Mucosa of descending colon (tissue), 3 donors: ENCODE measurements around the gene NUDT16L1. TPM values are rescaled to one million over a fixed set of nuclear protein-coding genes. Genes with fewer than 3 reads are reported as not detected.

Source experiments
- ATAC-seq: fragments of 200-7000 bp; cut with Tn5 transposase; one replicate; pipeline ENCODE4 v1.9.1; 2020; ENCODE audit warnings: mild to moderate bottlenecking, moderate library complexity
- DNase-seq, 3 donors: peaks; one replicate each; pipeline ENCODE4 v3.0.0-alpha.2; 2020
- H3K36me3 ChIP-seq: fragments of 200-600 bp; one replicate; pipeline ENCODE4 v1.8.0; 2021; ENCODE audit warnings: low read depth, mild to moderate bottlenecking
- H3K4me1 ChIP-seq: fragments of 200-600 bp; one replicate; pipeline ENCODE4 v1.8.0; 2021; ENCODE audit warnings: low read depth, mild to moderate bottlenecking
- H3K4me3 ChIP-seq: fragments of 200-600 bp; one replicate; pipeline ENCODE4 v1.8.0; 2021; ENCODE audit warnings: mild to moderate bottlenecking
- H3K9me3 ChIP-seq: fragments of 200-600 bp; one replicate; pipeline ENCODE4 v1.8.0; 2021; ENCODE audit warnings: mild to moderate bottlenecking
- intact Hi-C, 2 donors: fragments of 100-400 bp; cut with DNase I in 1 of 2; cut with micrococcal nuclease in 1 of 2; formaldehyde crosslinking; loops; one replicate each; pipeline versions ENCODE4 v1.11.0 to v1.11.1; 2022; cut with DNase I, micrococcal nuclease
- microRNA-seq: library from miRNA; unstranded; fragments of <30 nt; microRNA quantifications from one replicate; pipeline ENCODE4, GENCODE V29; 2019
- total RNA-seq, 3 donors: library from RNA; stranded (reverse); fragmentation: NEBNext Ultra II Directional in 2 of 3; extraction: Animal tissue kit (Norgen Biotek cat#: 25700) in 2 of 3; gene quantifications; one replicate each; pipeline versions ENCODE4 v1.2.1 to v1.2.4, GENCODE V29; 2021 to 2023
- TF ChIP-seq, protein P1 (sequence below): fragments of 200-600 bp; IDR thresholded peaks from one replicate; pipeline ENCODE4 v1.8.0; 2022; ENCODE audit warnings: antibody characterized with exemption, mild to moderate bottlenecking
- donor health status: DM: no; HTN: no; CAD: no; lungs with moderate emphysema.
- donor health status: DM: no; HTN: no; CAD: no.
- donor health status: DM: no; HTN: yes; CAD: no.

NUDT16L1 gene
- total RNA-seq, 3 donors from 2014 or later = 28.3 to 47.8 (median 40.4) TPM

GRCh38 chr16:4745274-4745569 lies 51.9 kb downstream of the NUDT16L1 start:
- TF ChIP-seq, protein P1, sequence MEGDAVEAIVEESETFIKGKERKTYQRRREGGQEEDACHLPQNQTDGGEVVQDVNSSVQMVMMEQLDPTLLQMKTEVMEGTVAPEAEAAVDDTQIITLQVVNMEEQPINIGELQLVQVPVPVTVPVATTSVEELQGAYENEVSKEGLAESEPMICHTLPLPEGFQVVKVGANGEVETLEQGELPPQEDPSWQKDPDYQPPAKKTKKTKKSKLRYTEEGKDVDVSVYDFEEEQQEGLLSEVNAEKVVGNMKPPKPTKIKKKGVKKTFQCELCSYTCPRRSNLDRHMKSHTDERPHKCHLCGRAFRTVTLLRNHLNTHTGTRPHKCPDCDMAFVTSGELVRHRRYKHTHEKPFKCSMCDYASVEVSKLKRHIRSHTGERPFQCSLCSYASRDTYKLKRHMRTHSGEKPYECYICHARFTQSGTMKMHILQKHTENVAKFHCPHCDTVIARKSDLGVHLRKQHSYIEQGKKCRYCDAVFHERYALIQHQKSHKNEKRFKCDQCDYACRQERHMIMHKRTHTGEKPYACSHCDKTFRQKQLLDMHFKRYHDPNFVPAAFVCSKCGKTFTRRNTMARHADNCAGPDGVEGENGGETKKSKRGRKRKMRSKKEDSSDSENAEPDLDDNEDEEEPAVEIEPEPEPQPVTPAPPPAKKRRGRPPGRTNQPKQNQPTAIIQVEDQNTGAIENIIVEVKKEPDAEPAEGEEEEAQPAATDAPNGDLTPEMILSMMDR = no peak
- Histone ChIP-seq H3K4me3 (no peak overlapping the region), H3K9me3 (no peaks in the 10 kb centered on the region), H3K4me1 (no peaks in the 10 kb centered on the region), H3K36me3 (no peaks in the 10 kb centered on the region)
- ATAC-seq (no peak), DNase-seq (no peak)
- intact Hi-C loops = no loop called here

Small RNAs within 50 kb of the gene (microRNA-seq; reads per million reads assigned to microRNA genes)
- gene MIR6769A = 0.70 reads per million

Other genes with a start within 250 kb of the NUDT16L1 start
- gene NMRAL1, start 218.9 kb upstream of the NUDT16L1 start, total RNA-seq = 10 to 100 TPM; 32.4 to 48.9 (median 38.4) TPM
- gene HMOX2, start 217.2 kb upstream of the NUDT16L1 start, total RNA-seq = 10 to 100 TPM; 36.0 to 52.7 (median 49.3) TPM
- 10 to 100 TPM; 16.9 to 23.5 (median 19.6) TPM for gene CDIP1, start 154.8 kb upstream of the NUDT16L1 start, total RNA-seq
- gene C16orf96, start 137.2 kb upstream of the NUDT16L1 start, total RNA-seq = not detected
- gene UBALD1, start 78.7 kb upstream of the NUDT16L1 start, total RNA-seq = 10 to 100 TPM; 21.3 to 38.8 (median 22.5) TPM
- gene MGRN1, start 68.7 kb upstream of the NUDT16L1 start, total RNA-seq = 10 to 100 TPM; 72.3 to 80.2 (median 77.0) TPM
- 10 to 100 TPM; 18.2 to 32.3 (median 21.3) TPM for gene ANKS3, start 40.7 kb downstream of the NUDT16L1 start, total RNA-seq
- 1 to 10 TPM in 1 of 3 donors, under 1 TPM in 2; 0.22 to 1.8 (median 0.98) TPM for gene DNAAF8, start 41.0 kb downstream of the NUDT16L1 start, total RNA-seq
- gene ZNF500, start 73.6 kb downstream of the NUDT16L1 start, total RNA-seq = 10 to 100 TPM; 11.0 to 22.9 (median 18.8) TPM
- gene SEPTIN12, start 94.8 kb downstream of the NUDT16L1 start, total RNA-seq = 1 to 10 TPM in 1 of 3 donors, not detected in 2; 1.1 TPM
- gene SMIM22, start 101.8 kb downstream of the NUDT16L1 start, total RNA-seq = 100 to 1,000 TPM; 208 to 573 (median 395) TPM
- gene ROGDI, start 109.1 kb downstream of the NUDT16L1 start, total RNA-seq = 10 to 100 TPM; 18.5 to 40.6 (median 31.7) TPM
- gene GLYR1, start 153.7 kb downstream of the NUDT16L1 start, total RNA-seq = 100 to 1,000 TPM; 110 to 123 (median 111) TPM
- gene UBN1, start 153.9 kb downstream of the NUDT16L1 start, total RNA-seq = 10 to 100 TPM; 41.3 to 42.7 (median 41.6) TPM
- gene PPL, start 243.6 kb downstream of the NUDT16L1 start, total RNA-seq = 10 to 100 TPM; 10.8 to 22.1 (median 13.9) TPM